H9 (cell line): ENCODE data around the gene NELFCD. TPM values are rescaled to one million over a fixed set of nuclear protein-coding genes. Genes with fewer than 3 reads are reported as not detected.

ENCODE experiments used
- DNase-seq: peaks from one replicate; pipeline ENCODE4 v3.0.0-alpha.2; 2017
- H2AFZ ChIP-seq: one replicate; pipeline ENCODE4 v1.6.1; 2013; ENCODE audit warnings: mild to moderate bottlenecking, low read length, control low read depth, moderate library complexity
- H2AK5ac ChIP-seq: 2 replicates; pipeline ENCODE4 v1.6.1; 2013; ENCODE audit warnings: low read length, control low read depth, mixed read lengths; ENCODE audit not compliant: insufficient read length
- H2BK120ac ChIP-seq: one replicate; pipeline ENCODE4 v1.6.1; 2013; ENCODE audit warnings: low read depth, mild to moderate bottlenecking, low read length, control low read depth, inconsistent platforms; ENCODE audit not compliant: poor library complexity, severe bottlenecking
- H2BK12ac ChIP-seq: 2 replicates; pipeline ENCODE4 v1.6.1; 2013; ENCODE audit warnings: low read length, control low read depth, mixed read lengths, low read depth; ENCODE audit not compliant: insufficient read length
- H2BK15ac ChIP-seq: 2 replicates; pipeline ENCODE4 v1.6.1; 2013; ENCODE audit warnings: low read depth, low read length, control low read depth
- H2BK20ac ChIP-seq: one replicate; pipeline ENCODE4 v1.6.1; 2013; ENCODE audit warnings: low read depth, mild to moderate bottlenecking, low read length, control low read depth, inconsistent platforms; ENCODE audit not compliant: poor library complexity, severe bottlenecking
- H2BK5ac ChIP-seq: 2 replicates; pipeline ENCODE4 v1.6.1; 2013; ENCODE audit warnings: low read length, control low read depth, mixed read lengths; ENCODE audit not compliant: insufficient read length
- H3K14ac ChIP-seq: 2 replicates; pipeline ENCODE4 v1.6.1; 2013; ENCODE audit warnings: low read length, control low read depth; ENCODE audit not compliant: insufficient read depth
- H3K18ac ChIP-seq: 2 replicates; pipeline ENCODE4 v1.6.1; 2013; ENCODE audit warnings: low read depth, mild to moderate bottlenecking, mixed read lengths, low read length, control low read depth; ENCODE audit not compliant: insufficient read length
- H3K23ac ChIP-seq: 2 replicates; pipeline ENCODE4 v1.6.1; 2013; ENCODE audit warnings: low read length, control low read depth, mixed read lengths, low read depth; ENCODE audit not compliant: insufficient read length
- H3K23me2 ChIP-seq: 2 replicates; pipeline ENCODE4 v1.6.1; 2013; ENCODE audit warnings: low read depth, mild to moderate bottlenecking, mixed read lengths, low read length, control low read depth; ENCODE audit not compliant: insufficient read length, poor library complexity, severe bottlenecking
- H3K27ac ChIP-seq: 2 replicates; pipeline ENCODE4 v1.5.1; 2013; ENCODE audit warnings: low read length, control low read depth, mixed read lengths, low read depth; ENCODE audit not compliant: insufficient read length
- H3K27me3 ChIP-seq: 2 replicates; pipeline ENCODE4 v1.6.1; 2013; ENCODE audit warnings: low read length, control low read depth, inconsistent platforms; ENCODE audit not compliant: insufficient read depth
- H3K4ac ChIP-seq: 2 replicates; pipeline ENCODE4 v1.6.1; 2013; ENCODE audit warnings: low read depth, mild to moderate bottlenecking, control low read depth, inconsistent platforms, low read length, moderate library complexity
- H3K4me1 ChIP-seq: 2 replicates; pipeline ENCODE4 v1.6.1; 2013; ENCODE audit warnings: low read length, control low read depth, inconsistent platforms; ENCODE audit not compliant: insufficient read depth
- H3K4me2 ChIP-seq: 2 replicates; pipeline ENCODE4 v1.6.1; 2013; ENCODE audit warnings: low read length, control low read depth, mixed read lengths; ENCODE audit not compliant: insufficient read length, insufficient read depth
- H3K56ac ChIP-seq: 2 replicates; pipeline ENCODE4 v1.6.1; 2013; ENCODE audit warnings: low read depth, mild to moderate bottlenecking, mixed read lengths, low read length, control low read depth; ENCODE audit not compliant: insufficient read length
- H3K79me1 ChIP-seq: 2 replicates; pipeline ENCODE4 v1.6.1; 2013; ENCODE audit warnings: low read depth, mild to moderate bottlenecking, moderate library complexity, low read length, control low read depth, inconsistent platforms; ENCODE audit not compliant: insufficient read depth, poor library complexity, severe bottlenecking
- H3K79me2 ChIP-seq: 2 replicates; pipeline ENCODE4 v1.6.1; 2013; ENCODE audit warnings: low read length, control low read depth, inconsistent platforms; ENCODE audit not compliant: insufficient read depth
- H3K9ac ChIP-seq: 2 replicates; pipeline ENCODE4 v1.6.1; 2013; ENCODE audit warnings: low read length, control low read depth, mixed read lengths; ENCODE audit not compliant: insufficient read length; ENCODE audit errors: extremely low read depth
- H3K9me3 ChIP-seq: one replicate; pipeline ENCODE4 v1.6.1; 2013; ENCODE audit warnings: low read depth, low read length, inconsistent platforms; ENCODE audit not compliant: control insufficient read depth
- H3T11ph ChIP-seq: one replicate; pipeline ENCODE4 v1.6.1; 2013; ENCODE audit warnings: mild to moderate bottlenecking, low read length, control low read depth, inconsistent platforms
- H4K20me1 ChIP-seq: one replicate; pipeline ENCODE4 v1.6.1; 2013; ENCODE audit not compliant: control insufficient read depth, insufficient read length, insufficient read depth
- H4K5ac ChIP-seq: 2 replicates; pipeline ENCODE4 v1.6.1; 2013; ENCODE audit warnings: low read depth, mild to moderate bottlenecking, mixed read lengths, low read length, control low read depth; ENCODE audit not compliant: insufficient read length
- H4K8ac ChIP-seq: replicated peaks from 2 replicates; pipeline ENCODE4 v1.6.1; 2013; ENCODE audit warnings: low read length, control low read depth, mixed read lengths, low read depth; ENCODE audit not compliant: insufficient read length
- H4K91ac ChIP-seq: 2 replicates; pipeline ENCODE4 v1.6.1; 2013; ENCODE audit warnings: low read depth, mild to moderate bottlenecking, moderate library complexity, mixed read lengths, low read length, control low read depth; ENCODE audit not compliant: insufficient read length
- H3K27ac Mint-ChIP-seq, 3 experiments: 2 replicates in 2 of 3; 3 replicates in 1 of 3; pipeline ENCODE4 v1.8.0; 2020 to 2021; ENCODE audit warnings: mixed read lengths in 3 of 3, mild to moderate bottlenecking in 1 of 3, moderate library complexity in 1 of 3
- H3K27me3 Mint-ChIP-seq: 2 replicates; pipeline ENCODE4 v1.8.0; 2021; ENCODE audit warnings: low read depth, mild to moderate bottlenecking, moderate library complexity, mixed read lengths
- H3K36me3 Mint-ChIP-seq, 3 experiments: 2 replicates in 2 of 3; 3 replicates in 1 of 3; pipeline ENCODE4 v1.8.0; 2020 to 2021; ENCODE audit warnings: low read depth in 3 of 3, mixed read lengths in 3 of 3; ENCODE audit not compliant: insufficient read depth in 1 of 3
- H3K4me1 Mint-ChIP-seq, 2 experiments: 2 replicates each; pipeline ENCODE4 v1.8.0; 2020; ENCODE audit warnings: mixed read lengths in 2 of 2
- H3K4me3 Mint-ChIP-seq, 2 experiments: 2 replicates in 1 of 2; 3 replicates in 1 of 2; pipeline ENCODE4 v1.8.0; 2020 to 2021; ENCODE audit warnings: mild to moderate bottlenecking in 2 of 2, mixed read lengths in 2 of 2, moderate library complexity in 1 of 2
- H3K9me3 Mint-ChIP-seq, 2 experiments: 2 replicates in 1 of 2; 3 replicates in 1 of 2; pipeline ENCODE4 v1.8.0; 2020; ENCODE audit warnings: mild to moderate bottlenecking in 2 of 2, mixed read lengths in 2 of 2, moderate library complexity in 1 of 2
- WGBS: extraction: QIAGEN DNeasy Blood & Tissue Kit; methylation state at CpG from one replicate; pipeline ENCODE4 v1.1.7; 2013; ENCODE audit warnings: missing lambda C conversion rate, low lambda C conversion rate, mixed read lengths; ENCODE audit not compliant: insufficient read length; ENCODE audit errors: extremely low coverage; 5-methylcytosine and 5-hydroxymethylcytosine counted together
- total RNA-seq: library from RNA; stranded (reverse); gene quantifications from 2 replicates; pipeline ENCODE4 v1.2.1, GENCODE V29; 2021
- TF ChIP-seq, protein P1 (sequence below): fragments of 200-600 bp; sonication (generic); conservative IDR thresholded peaks from 3 replicates; pipeline ENCODE4 v1.8.0; 2021; ENCODE audit warnings: antibody characterized with exemption, mild to moderate bottlenecking

Gene NELFCD
- total RNA-seq, 1 experiment from 2014 or later = 57.8 TPM

DNA sequence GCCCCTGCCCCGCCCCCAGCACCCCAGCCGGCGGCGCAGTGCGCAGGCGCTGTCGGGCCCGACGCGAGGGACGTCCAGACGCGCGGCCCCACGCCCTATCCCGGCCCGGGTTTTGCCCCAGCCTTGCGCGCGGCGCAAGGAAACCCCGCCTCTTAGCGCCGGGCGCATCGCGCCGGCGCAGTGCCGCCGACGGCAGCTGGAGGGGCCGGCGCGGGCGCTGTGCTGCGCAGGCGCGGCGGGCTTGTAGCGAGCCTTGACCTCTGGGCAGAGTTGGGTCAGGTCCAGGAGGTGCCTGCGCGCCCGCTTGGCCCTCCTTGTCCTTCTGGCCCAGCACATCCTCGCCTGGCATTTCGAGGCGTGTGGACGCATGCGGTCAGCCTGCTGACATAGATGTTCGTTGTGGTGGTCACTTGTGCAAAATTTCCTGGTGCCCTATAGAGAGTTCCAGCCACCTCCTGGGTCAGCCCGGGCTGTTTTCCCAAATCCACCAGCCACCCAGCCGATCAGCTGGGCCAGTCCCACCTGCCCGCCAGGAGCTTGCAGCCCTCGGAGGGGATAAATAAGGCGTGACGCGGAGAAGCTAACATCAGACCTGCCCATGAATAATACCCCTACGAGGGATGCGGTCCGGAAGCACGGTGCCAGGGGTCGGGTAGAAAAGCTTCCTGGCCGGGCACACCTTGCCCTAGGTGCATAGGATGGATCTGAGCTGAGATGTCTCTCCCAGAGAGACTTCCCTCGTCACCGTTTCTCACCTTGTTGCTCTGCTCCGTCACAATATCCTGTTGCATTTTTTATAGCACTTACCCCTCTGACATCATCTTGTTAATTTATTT is 62.0 kb downstream of the NELFCD start:
- DNase-seq = peak; percentile 94
- no peak overlapping the region for H3K27ac ChIP-seq
- H4K20me1 ChIP-seq = no peaks in the 10 kb centered on the region
- no peak overlapping the region for H2BK15ac ChIP-seq
- Mint-ChIP-seq H3K27ac (peak overlapping the region in 1 of 3 experiments; percentile 73; a peak in 2 of 7 replicates), H3K27me3 (peaks cover 10% of the 10 kb centered on the region), H3K36me3 (peaks cover 9 to 17% (median 15%) of the 10 kb centered on the region in 3 experiments; a peak in 6 of 7 replicates), H3K4me3 (peak overlapping the region; percentile 88 to 92), H3K9me3 (no peaks in the 10 kb centered on the region; a peak in 1 of 5 replicates), H3K4me1 (peaks cover 13 to 18% of the 10 kb centered on the region in 2 experiments)
- no peak overlapping the region for H2AFZ ChIP-seq
- no peak overlapping the region for H4K91ac ChIP-seq
- H3K79me1 ChIP-seq = no peaks in the 10 kb centered on the region
- no peak overlapping the region for H2BK120ac ChIP-seq
- H3K9me3 ChIP-seq = no peaks in the 10 kb centered on the region
- no peaks in the 10 kb centered on the region for H3K27me3 ChIP-seq
- H2AK5ac ChIP-seq = no peak overlapping the region
- H3K79me2 ChIP-seq = peaks cover 10% of the 10 kb centered on the region
- no peak overlapping the region for H2BK12ac ChIP-seq
- no peak overlapping the region for H3K23ac ChIP-seq
- no peak overlapping the region for H3K56ac ChIP-seq
- TF ChIP-seq, protein P1, sequence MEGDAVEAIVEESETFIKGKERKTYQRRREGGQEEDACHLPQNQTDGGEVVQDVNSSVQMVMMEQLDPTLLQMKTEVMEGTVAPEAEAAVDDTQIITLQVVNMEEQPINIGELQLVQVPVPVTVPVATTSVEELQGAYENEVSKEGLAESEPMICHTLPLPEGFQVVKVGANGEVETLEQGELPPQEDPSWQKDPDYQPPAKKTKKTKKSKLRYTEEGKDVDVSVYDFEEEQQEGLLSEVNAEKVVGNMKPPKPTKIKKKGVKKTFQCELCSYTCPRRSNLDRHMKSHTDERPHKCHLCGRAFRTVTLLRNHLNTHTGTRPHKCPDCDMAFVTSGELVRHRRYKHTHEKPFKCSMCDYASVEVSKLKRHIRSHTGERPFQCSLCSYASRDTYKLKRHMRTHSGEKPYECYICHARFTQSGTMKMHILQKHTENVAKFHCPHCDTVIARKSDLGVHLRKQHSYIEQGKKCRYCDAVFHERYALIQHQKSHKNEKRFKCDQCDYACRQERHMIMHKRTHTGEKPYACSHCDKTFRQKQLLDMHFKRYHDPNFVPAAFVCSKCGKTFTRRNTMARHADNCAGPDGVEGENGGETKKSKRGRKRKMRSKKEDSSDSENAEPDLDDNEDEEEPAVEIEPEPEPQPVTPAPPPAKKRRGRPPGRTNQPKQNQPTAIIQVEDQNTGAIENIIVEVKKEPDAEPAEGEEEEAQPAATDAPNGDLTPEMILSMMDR = no peak
- no peak overlapping the region for H2BK20ac ChIP-seq
- H3K4me1 ChIP-seq = no peaks in the 10 kb centered on the region
- no peak overlapping the region for H3K14ac ChIP-seq
- WGBS = no CpG with 5 or more reads among the region's 66 CpGs
- H3K9ac ChIP-seq = no peak overlapping the region
- no peak overlapping the region for H3K4ac ChIP-seq
- H3K18ac ChIP-seq = no peak overlapping the region
- no peak overlapping the region for H3T11ph ChIP-seq
- peak overlapping the region; percentile 94 for H3K4me2 ChIP-seq
- H3K23me2 ChIP-seq = peaks cover 9% of the 10 kb centered on the region
- no peak overlapping the region for H4K8ac ChIP-seq
- H4K5ac ChIP-seq = no peak overlapping the region
- no peak overlapping the region for H2BK5ac ChIP-seq
